Measurements from ENCODE around the gene CCNL2.
"Not testable (repeated sequence)": the region's sequence is repeated elsewhere in the genome, so short reads cannot be mapped to it uniquely, and the experiment has no call there.

The CCNL2 gene

DNA sequence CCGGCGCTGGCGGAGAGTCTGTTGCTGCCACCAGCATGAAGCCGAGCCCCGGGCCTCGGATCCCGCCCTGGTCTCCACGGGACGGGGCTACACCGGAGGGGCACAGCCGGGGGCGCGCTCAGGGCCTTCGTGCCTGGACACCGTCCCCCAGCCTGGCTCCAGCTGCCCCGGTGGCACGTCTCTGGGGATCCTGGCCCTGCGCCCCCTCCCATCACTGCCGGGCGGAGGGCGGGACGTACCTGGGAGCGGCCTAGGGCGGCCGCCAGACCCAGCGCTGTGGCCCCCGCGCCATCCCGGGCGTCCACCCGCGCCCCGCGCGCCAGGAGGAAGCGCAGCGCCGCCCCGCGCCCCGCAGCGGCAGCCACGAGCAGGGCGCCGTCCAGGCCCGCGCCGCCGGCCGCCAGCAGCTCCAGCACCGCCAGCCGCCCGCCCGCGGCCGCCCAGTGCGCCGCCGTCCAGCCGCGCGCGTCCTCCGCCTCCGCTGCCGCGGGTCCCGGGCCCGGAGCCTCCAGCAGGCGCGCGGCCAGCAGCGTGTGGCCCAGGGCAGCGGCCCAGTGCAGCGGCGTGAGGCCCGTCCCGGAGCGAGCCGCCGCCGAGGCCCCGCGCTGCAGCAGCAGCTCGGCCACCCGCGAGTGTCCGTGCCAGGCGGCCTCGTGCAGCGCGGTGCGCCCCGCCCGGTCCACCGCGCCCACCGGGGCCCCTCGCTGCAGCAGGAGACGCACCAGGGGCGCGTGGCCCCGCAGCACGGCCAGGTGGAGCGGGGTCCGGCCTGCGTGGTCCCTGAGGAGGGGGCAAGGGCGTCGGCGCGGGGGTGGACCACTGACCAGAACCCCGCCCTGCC is 20.9 kb upstream of the CCNL2 start:
- DNase-seq: peak in 3 of 4 experiments; percentile 23 to 72 (median 49)

DNA sequence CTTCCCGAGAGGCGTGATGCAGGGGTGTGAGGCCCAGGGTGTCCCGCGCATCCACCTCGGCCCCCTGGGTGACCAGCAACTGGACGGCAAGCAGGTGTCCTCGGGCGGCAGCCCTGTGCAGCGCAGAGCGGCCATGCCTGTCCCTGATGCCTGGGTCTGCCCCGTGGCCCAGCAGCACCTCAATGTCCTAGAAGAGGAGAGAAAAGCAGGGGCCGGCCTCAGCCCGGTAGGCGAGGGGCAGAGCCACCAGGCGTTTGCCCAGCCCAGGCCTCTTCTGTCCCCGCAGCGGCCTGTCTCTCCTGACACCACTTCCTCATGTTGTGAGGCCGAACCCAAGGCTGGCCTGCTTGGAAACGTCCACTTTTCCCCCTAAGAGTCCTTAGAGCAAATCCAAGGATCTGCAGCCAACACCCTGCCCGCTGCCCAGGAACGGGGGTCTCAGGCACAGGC is 20.3 kb upstream of the CCNL2 start:
- DNase-seq: no peak

DNA sequence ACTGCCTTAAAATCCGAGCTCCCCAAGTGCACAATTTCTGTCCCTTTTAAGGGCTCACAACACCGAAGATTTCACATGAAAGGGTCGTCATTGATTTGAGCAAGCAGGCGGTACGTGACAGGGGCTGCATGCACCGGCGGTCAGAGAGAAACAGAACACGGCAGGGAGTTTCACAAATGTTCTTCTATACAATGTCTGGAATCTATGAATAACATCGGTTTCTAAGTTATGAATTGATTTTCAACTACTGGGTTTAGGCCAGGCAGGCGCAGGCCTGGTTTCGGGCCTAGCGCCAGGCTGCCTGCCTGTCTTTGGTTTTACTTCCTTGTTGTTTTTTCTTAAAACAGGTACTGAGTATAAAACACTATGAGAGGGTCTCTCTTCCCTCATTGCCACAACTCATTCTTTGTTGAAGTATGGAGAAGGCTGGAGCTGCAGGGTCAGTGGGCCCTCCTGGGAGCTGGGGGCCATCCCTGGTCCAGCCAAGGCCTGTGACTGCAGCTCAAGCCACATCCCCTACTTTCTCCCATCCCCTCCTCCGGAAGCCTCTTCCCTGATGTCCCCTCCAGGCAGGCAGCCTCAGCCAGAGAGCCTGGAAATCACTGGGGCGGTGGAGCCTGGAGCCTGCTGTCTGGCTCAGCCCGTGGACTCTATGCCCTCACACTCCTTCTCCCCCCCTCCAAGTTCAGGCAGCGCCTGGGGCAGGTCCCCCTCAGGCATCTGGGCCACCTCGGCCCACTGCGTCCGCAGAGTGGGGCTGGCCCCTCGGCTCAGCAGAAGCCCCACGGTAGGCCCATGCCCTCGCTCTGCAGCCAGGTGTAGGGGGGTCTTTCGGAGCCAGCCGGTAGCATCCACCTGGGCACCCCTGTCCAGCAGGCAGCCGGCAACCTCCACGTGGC is 19.6 kb upstream of the CCNL2 start:
- DNase-seq: no peak

DNA sequence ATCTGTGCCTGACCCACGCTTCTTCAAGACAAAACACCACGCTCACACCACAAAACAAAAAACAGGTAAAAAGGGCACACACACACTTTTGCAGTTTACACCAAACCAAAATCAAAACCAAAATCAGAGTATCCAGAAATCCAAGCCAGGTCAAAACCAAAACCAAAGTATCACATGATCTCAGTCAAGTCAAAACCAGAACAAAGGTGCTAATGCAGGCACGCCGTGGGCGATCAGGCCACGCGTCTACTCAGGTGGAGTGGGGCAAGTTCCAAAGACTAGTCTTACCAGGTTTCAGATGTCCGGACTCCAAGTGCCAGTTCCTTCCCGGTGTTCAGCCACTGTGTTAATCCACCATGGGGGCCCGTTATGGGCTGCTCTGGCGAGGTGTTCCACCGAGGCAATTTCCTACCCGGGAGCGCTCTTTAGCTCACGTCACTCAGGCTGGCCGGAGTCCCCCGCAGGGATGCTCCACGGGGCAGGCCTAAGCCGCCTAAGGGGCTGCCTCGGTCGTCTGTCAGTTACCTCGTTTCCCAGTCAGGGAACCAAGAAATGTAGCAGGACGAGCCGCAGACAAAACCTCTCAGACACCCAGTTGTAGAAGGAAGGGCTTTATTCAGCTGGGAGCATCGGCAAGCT is 18.8 kb upstream of the CCNL2 start:
- DNase-seq: not testable (repeated sequence)

DNA sequence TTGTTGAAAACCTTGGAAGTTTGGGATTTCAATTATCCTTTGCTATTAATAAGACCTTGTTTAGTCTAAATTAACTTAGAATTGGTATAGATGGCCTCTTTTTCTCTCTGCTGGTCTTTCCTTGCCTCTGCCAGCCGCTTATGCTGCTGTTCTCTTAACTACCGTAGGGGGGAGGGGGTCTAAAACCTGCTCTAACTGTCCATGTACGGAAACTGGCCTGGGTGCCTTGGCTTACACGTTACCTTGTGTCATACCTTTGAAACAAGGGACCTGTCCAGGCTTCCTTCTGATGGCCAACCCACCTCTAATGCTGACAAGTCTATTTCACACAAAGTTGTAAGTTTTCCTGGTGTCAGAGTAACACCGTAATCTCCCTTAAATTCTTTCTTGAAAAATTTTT is 18.3 kb upstream of the CCNL2 start:
- DNase-seq: not testable (repeated sequence)

DNA sequence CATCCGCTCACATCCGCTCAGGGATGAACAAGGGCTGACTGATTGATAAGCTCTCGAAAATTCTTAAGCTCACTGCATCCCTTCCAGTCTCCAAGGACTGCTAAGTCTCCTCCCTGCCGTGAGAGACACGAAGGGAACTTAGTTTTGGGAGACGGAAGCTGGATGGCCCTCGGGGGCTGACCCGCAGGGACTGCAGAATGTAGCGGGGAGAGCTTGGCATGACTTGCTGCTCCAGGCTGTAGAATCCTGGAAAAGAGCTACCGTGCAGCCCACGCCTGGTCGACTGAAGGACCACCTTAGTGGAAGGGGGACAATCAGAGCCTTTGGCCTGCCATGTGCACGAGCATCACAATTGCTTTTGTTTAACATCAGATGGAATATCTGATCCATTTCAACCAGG is 16.6 kb upstream of the CCNL2 start:
- no peak for DNase-seq

DNA sequence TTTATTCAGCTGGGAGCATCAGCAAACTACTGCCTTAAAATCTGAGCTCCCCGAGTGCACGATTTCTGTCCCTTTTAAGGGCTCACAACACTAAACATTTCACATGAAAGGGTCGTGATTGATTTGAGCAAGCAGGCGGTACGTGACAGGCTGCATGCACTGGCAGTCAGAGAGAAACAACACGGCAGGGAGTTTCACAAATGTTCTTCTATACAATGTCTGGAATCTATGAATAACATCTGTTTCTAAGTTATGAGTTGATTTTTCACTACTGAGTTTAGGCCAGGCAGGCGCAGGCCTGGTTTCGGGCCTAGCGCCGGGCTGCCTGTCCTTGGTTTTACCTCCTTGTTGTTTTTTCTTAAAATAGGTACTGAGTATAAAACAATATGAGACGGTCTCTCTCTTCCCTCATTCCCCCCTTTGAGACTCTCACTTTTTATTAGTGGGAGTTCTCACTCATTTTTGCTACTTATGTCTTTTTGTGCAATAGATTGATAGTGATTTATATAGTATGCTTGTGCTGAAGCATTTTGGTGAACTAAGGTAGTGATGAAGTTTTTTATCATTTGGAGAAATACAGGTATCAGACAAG is 13.3 kb upstream of the CCNL2 start:
- not testable (repeated sequence) for DNase-seq

DNA sequence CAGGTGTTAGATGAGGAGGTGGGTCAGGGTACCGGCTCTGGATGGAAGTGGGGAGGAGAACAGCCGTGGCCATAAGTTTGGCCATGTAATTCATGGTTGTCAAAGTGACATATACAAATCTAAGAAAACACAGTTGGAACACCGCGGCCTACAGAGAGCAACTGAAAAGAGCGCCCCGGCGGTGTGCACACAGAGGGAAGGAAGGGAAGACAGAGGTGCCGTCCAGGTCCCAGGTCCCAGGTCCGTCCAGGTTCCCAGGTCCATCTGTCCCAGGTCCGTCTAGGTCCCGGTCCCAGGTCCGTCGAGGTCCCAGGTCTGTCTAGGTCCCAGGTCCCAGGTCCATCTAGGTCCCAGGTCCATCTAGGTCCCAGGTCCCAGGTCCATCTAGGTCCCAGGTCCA is 12.5 kb upstream of the CCNL2 start:
- no peak for DNase-seq

DNA sequence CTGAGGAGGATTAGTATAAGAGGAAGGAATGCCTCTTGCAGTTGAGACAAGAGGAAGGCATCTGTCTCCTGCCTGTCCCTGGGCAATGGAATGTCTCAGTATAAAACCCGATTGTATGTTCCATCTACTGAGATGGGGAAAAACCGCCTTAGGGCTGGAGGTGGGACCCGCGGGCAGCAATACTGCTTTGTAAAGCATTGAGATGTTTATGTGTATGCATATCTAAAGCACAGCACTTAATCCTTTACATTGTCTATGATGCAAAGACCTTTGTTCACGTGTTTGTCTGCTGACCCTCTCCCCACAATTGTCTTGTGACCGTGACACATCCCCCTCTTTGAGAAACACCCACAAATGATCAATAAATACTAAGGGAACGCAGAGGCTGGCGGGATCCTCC is 11.1 kb upstream of the CCNL2 start:
- not testable (repeated sequence) for DNase-seq

DNA sequence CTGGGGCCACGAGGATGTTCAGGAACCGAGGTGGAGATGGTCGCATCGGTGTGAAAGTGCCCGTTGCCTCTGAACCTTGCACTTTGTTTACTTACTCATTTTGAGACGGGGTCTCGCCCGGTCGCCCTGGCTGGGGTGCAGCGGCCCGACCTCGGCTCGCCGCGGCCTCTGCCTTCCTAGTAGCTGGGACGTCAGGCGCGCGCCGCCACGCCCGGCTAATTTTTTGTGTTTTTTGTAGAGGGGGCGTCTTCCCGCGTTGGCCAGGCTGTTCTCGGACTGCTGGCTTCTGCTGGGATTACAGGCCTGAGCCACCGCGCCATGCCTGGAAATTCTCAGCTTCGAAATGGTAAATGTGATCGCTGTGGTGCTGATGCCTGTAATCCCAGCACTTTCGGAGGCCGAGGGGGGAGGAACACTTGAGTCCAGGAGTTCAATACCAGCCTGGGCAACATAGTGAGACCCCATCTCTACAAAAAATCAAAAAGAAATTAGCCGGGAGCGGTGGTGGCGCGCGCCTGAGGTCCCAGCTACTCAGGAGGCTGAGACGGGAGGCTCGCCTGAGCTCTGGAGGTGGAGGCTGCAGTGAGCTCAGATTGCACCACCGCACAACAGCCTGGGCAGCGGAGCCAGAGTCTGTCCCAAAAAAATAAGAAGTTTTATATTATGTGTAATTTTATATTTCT is 8.6 kb upstream of the CCNL2 start:
- peak; percentile 29 to 62 (median 43) for DNase-seq

DNA sequence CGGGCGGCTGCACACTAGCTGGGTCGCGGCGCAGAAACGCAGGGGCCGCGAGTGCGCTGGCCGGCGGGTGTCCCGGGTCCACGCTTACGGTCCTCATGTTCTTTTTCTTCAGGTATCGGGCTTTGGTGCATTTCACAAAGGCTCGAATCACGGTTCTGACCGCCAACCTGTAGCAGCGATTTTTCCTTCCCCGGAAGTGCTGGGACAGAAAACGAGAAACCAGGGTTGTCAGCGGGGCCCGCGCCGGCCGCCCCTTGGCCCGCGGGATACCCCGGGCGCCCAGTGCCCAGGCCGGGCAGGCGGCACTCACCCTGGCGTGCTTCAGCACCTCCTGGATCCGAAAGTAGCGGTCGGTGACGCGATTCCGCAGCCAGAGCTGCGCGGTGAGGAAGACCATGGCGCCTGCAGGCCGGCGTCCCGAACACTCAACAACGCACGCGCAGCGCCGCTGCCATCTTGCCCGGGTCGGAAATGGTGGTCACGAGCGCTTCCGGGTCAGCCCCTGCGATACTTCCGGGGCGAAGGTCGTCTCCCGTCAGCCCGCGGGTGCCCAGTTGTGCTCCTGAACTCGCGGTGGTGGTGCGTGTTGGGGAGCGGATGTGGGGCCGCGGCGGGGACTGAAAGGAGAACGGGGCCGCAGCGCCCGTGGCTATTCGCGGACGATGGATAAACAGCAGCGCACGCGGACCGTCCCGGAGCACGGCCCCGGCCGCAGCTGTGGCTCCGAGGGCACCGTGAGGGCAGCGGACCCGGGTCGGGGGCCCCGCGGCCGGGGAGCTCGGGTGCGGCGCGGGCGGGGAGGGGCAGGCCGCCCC is 7.9 kb upstream of the CCNL2 start, which contains the start of gene MRPL20:
TSS of gene MRPL20 (minus strand) at position 473 of the 815 bp plus-strand sequence. CDS start at position 397, 76 bp downstream.
- DNase-seq: peak; percentile 95 to 98 (median 97)

DNA sequence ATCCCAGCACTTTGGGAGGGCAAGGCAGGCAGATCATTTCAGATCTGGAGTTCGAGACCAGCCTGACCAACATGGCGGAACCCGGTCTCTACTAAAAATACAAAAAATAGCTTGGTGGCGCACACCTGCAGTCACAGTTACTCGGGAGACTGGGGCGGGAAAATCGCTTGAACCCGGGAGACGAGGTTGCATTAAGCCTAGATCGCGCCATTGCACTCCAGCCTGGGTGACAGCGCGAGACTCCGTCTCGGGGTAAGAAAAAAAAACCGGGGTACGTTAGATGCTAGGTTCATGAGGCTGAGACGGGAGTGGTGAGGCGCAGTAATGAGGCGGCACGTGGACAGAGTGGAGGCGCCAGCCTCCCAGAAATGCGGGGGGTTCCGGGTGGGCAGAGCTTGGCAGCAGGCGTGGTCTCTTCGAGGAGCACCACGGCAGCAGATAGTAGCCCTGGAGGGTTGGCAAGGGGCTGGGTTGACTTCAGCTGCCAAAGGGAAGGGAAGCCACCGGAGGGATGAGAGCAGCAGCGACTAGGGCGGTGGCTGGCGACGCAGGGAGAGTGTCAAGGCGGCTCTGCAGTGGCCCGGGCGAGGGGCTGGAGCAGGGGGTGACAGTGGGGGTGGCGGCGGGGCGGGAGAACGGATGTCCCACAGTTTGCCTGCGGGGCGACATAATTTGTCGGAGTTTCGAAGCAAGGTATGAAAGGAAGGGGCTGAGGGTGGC is 7.1 kb upstream of the CCNL2 start:
- peak in 1 of 4 experiments; percentile 7 for DNase-seq

DNA sequence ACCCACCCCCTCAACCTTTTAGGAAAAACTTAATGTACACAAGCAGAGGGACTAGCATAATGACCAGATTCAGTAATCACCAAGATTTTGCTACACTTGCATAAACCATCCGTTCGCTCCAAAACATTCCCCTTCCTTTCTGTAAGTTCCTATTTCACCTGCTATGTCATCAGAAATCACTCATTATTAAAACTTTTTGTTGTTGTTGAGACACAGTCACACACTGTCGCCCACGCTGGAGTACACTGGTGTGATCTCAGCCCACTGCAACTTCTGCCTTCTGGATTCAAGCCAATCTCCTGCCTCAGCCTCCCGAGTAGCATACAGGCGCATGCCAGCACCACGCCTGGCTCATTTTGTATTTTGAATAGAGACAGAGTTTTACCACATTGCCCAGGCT is 4.5 kb upstream of the CCNL2 start:
- DNase-seq: peak; percentile 75 to 88 (median 84)

DNA sequence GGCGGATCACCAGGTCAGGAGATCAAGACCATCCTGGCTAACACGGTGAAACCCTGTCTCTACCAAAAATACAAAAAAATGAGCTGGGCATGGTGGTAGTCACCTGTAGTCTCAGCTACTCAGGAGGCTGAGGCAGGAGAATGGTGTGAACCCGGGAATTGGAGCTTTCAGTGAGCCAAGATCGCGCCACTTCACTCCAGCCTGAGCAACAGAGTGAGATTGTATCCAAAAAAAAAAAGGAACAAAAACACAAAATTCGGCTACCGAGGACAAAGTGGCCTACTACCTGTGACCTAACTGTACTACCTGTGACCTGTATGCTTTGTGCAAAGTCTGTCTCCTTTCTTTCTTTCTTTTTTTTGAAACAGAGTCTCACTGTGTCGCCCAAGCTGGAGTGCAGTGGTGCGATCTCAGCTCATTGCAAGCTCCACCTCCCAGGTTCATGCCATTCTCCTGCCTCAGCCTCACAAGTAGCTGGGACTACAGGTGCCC is 3.8 kb upstream of the CCNL2 start:
- DNase-seq: not testable (repeated sequence)

DNA sequence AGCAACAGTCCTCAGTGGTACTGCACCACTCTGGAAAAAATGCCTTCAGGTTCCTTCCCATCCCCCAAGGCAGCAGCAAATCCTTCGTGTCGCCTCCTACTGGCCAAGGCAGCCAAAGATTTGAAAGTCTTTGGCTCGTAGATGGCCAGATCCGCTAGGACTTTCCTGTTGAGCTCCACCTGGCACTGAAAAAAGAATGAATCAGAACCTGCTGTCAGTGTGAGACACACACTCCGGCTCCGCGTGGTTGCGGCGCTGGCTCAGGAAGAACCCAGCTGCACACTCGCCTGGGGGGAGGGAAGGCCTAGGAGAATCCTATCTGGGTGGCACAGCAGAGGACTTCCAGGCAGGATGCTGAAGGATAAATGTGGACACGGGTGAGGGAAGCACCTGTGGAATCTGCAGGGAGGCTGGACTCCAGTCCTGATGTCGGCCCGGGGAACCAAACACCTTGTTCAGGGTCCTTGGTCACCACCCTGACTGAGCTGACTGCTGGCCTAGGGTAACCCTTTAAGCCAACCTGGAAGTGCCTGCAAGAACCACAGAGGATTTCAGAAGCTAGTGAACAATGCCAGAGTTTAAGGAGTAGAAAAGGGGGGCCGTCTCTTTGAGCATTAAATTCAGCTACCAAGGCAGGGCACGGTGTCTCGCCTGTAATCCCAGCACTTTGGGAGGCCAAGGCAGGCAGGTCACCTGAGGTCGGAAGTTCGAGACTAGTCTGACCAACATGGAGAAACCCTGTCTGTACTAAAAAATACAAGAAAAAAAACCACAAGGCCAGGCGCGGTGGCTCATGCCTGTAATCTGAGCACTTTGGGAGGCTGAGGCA is 3.2 kb upstream of the CCNL2 start:
- peak; percentile 19 to 60 (median 54) for DNase-seq

DNA sequence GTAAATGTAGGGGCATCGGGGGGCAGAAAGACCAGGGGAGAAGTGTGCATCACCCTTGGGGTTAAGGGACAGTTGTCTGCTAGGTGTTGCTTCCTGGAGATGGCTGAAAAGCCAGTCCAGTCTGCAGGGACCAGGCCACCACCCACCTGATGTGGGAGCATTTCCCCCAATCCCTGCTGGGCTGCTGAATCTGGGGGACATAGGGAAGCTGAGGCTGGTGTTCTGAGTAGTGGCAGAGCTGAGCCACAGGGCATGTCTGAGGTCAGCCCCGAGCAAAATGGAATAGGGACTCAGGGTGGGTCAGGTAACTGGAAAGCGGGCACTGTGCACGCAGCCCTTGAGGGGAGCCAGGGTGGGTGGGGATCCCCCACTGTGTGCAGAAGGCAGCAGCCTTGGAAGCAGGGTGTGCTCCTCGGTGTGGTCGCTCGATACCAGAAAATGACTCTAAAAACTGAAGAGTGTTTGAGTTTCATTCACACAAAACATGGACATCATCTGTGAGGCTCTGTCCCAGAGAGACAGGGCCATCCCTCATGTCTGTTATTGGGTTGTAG is 2.4 kb upstream of the CCNL2 start:
- DNase-seq: no peak

DNA sequence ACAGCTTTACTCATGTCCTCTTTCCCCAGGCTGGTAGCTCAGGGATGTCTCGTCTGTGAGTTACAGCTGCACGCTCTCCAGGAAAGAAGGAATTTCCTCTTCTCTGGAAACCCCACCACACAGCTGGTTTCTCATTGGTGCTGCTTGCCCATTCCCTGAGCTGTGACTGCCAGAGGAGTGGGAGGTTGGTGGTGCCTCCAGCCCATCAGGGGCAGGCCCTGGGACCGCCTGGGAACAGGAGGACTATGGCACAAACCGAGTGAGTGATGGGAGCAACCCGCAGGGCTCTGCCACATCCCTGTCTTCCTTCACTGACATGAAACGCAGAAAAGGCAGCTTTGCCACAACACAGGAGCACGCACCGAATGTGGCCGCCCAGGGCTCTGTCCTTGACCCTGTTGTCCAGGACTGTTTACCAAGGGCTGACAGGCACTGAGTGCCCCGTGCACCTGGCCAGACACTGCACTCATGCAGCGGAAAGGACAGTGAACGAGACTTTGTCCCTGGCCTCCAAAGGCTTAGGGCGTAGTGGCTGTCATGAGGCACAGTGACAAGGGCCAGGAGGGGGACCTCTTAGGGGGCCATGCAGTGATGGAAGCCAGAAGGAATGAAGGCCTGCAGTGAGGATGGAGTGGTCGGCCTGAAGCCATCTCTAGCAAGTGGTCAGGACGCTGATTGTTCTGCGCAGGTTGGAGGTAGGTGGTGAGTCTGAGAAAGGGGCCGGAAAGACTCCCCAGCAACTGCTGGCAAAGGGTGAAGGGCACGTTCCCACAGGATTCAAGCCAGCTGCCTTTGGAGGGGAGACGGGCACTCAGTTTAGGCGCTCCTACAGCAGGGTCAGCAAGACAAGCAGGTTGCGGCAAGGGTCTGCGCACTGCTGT is 1.7 kb upstream of the CCNL2 start:
- DNase-seq: no peak

All from suppressor macrophage (primary cell).